Measurements from ENCODE around the gene SCAMP1. TPM values are rescaled to one million over a fixed set of nuclear protein-coding genes. Genes with fewer than 3 reads are reported as not detected.
A peak's percentile ranks its signal among the peaks of the same experiment; 100 is the strongest.

Gene SCAMP1
- total and polyA plus RNA-seq, 2 of the 13 experiments (the other 11 are each of a cell fraction or from before 2014, with no cell fraction given), result 18.2 to 33.7 TPM

GRCh38 chr5:78518365-78519197 lies 158.2 kb downstream of the SCAMP1 start (continued):
- TF ChIP-seq SMAD9 (CRISPR knock-in tag; IDR thresholded peaks at IDR 0.05) (no peak), ZNF30 (CRISPR knock-in tag; IDR thresholded peaks at IDR 0.05) (no peak), REPIN1 (CRISPR knock-in tag; IDR thresholded peaks at IDR 0.05; ENCODE audit: borderline replicate concordance, low read depth) (no peak), ZXDC (CRISPR knock-in tag; IDR thresholded peaks at IDR 0.05) (no peak), HHEX (CRISPR knock-in tag; IDR thresholded peaks at IDR 0.05) (peak; percentile 18; the same call in 1 of the 2 replicates), BRCA1 (CRISPR knock-in tag; IDR thresholded peaks at IDR 0.05) (0 out of 2 replicates have a peak, but pooled peaks have one; percentile 42), TCF7 (IDR thresholded peaks at IDR 0.05; ENCODE audit: low read depth) (peak; percentile 37; the same call in 1 of the 2 replicates), ZNF710 (CRISPR knock-in tag; IDR thresholded peaks at IDR 0.05; ENCODE audit: borderline replicate concordance) (no peak)
- TF ChIP-seq, protein P1, sequence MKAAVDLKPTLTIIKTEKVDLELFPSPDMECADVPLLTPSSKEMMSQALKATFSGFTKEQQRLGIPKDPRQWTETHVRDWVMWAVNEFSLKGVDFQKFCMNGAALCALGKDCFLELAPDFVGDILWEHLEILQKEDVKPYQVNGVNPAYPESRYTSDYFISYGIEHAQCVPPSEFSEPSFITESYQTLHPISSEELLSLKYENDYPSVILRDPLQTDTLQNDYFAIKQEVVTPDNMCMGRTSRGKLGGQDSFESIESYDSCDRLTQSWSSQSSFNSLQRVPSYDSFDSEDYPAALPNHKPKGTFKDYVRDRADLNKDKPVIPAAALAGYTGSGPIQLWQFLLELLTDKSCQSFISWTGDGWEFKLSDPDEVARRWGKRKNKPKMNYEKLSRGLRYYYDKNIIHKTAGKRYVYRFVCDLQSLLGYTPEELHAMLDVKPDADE (CRISPR knock-in tag; IDR thresholded peaks at IDR 0.05), result no peak
- TF ChIP-seq, protein P2, sequence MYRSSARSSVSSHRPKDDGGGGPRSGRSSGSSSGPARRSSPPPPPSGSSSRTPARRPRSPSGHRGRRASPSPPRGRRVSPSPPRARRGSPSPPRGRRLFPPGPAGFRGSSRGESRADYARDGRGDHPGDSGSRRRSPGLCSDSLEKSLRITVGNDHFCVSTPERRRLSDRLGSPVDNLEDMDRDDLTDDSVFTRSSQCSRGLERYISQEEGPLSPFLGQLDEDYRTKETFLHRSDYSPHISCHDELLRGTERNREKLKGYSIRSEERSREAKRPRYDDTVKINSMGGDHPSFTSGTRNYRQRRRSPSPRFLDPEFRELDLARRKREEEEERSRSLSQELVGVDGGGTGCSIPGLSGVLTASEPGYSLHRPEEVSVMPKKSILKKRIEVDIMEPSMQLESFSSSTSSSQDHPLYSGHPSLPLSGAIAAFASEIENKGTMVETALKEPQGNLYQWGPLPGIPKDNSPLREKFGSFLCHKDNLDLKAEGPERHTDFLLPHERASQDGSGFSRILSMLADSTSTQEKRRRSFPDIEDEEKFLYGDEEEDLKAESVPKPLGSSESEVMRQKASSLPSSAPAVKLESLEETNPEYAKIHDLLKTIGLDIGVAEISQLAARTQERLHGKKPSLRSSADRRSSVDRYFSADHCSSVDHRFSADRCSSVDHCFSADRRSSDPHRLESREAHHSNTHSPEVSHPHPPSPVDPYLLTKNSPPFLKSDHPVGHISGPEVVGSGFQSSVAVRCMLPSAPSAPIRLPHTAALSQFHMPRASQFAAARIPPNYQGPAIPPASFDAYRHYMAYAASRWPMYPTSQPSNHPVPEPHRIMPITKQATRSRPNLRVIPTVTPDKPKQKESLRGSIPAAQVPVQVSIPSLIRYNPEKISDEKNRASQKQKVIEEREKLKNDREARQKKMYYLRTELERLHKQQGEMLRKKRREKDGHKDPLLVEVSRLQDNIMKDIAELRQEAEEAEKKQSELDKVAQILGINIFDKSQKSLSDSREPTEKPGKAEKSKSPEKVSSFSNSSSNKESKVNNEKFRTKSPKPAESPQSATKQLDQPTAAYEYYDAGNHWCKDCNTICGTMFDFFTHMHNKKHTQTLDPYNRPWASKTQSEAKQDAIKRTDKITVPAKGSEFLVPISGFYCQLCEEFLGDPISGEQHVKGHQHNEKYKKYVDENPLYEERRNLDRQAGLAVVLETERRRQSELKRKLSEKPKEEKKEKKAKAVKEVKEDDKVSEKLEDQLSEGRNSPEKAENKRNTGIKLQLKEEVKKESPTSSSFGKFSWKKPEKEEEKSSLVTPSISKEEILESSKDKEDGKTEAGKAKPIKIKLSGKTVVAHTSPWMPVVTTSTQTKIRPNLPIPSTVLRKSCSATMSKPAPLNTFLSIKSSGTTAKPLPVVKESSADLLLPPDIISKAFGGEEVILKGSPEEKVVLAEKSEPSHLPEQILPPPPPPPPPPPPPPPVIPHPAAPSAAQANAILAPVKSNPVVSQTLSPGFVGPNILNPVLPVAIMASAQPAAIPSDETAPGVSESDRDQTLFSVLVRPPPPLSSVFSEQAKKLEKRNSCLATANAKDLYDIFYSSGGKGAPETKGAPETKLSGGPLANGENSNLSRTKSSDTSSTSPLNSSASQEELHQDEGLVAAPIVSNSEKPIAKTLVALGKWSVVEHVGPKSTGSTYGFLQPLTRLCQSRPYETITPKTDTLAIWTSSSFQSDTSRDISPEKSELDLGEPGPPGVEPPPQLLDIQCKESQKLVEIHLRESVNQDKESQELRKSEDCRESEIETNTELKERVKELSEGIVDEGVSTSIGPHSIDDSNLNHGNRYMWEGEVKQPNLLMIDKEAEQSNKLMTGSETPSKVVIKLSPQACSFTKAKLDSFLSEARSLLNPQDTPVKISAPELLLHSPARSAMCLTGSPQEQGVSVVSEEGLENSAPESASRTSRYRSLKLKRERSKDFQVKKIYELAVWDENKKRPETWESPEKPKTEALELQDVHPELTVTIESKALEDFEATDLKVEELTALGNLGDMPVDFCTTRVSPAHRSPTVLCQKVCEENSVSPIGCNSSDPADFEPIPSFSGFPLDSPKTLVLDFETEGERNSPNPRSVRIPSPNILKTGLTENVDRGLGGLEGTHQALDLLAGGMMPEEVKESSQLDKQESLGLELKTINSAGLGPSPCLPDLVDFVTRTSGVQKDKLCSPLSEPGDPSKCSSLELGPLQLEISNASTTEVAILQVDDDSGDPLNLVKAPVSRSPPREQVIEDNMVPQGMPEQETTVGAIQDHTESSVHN (CRISPR knock-in tag; IDR thresholded peaks at IDR 0.05), result no peak
- TF ChIP-seq, protein P3, sequence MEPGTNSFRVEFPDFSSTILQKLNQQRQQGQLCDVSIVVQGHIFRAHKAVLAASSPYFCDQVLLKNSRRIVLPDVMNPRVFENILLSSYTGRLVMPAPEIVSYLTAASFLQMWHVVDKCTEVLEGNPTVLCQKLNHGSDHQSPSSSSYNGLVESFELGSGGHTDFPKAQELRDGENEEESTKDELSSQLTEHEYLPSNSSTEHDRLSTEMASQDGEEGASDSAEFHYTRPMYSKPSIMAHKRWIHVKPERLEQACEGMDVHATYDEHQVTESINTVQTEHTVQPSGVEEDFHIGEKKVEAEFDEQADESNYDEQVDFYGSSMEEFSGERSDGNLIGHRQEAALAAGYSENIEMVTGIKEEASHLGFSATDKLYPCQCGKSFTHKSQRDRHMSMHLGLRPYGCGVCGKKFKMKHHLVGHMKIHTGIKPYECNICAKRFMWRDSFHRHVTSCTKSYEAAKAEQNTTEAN (CRISPR knock-in tag; conservative IDR thresholded peaks at IDR 0.05), result peak; percentile 55; the same call in 1 of the 2 replicates

Measured in HepG2 (cell line).